Ectodermal cell (in vitro differentiated cells): ENCODE results near the gene ALMS1.
"Not testable (repeated sequence)": the region's sequence is repeated elsewhere in the genome, so short reads cannot be mapped to it uniquely, and the experiment has no call there.

Experiments
- H3K27ac ChIP-seq: 2 replicates; pipeline ENCODE4 v1.7.0; 2013; ENCODE audit warnings: mild to moderate bottlenecking, low read depth, low read length; ENCODE audit not compliant: insufficient read depth, poor library complexity, severe bottlenecking
- H3K27me3 ChIP-seq: 2 replicates; pipeline ENCODE4 v1.7.0; 2013; ENCODE audit warnings: mild to moderate bottlenecking, low read length; ENCODE audit not compliant: insufficient read depth, control insufficient read depth, poor library complexity, severe bottlenecking
- H3K36me3 ChIP-seq: one replicate; pipeline ENCODE4 v1.7.0; 2013; ENCODE audit warnings: low read length; ENCODE audit not compliant: control insufficient read depth, insufficient read depth
- H3K4me1 ChIP-seq: one replicate; pipeline ENCODE4 v1.7.0; 2013; ENCODE audit warnings: low read length; ENCODE audit not compliant: control insufficient read depth, insufficient read depth
- H3K4me3 ChIP-seq: 2 replicates; pipeline ENCODE4 v1.7.0; 2013; ENCODE audit warnings: low read depth, low read length, control low read depth; ENCODE audit not compliant: insufficient read depth
- H3K9me3 ChIP-seq: 2 replicates; pipeline ENCODE4 v1.7.0; 2013; ENCODE audit warnings: mild to moderate bottlenecking, low read length, moderate library complexity; ENCODE audit not compliant: control insufficient read depth
- WGBS, 2 experiments: methylation state at CpG; one replicate each; pipeline ENCODE4 v1.1.7; 2013; ENCODE audit warnings: missing lambda C conversion rate in 2 of 2; 5-methylcytosine and 5-hydroxymethylcytosine counted together

The ALMS1 gene

GRCh38 chr2:73426176-73426575 lies 40.5 kb downstream of the ALMS1 start:
- Histone ChIP-seq H3K4me3 (no peak overlapping the region), H3K36me3 (peaks cover 7% of the 10 kb centered on the region), H3K4me1 (no peaks in the 10 kb centered on the region), H3K9me3 (no peaks in the 10 kb centered on the region), H3K27me3 (no peaks in the 10 kb centered on the region), H3K27ac (no peak overlapping the region)
- 96% methylated on average over 3 of the region's 3 CpGs for WGBS, 2 experiments

- WGBS, 2 experiments = 83 to 100% methylated on average over 1 of the region's 1 CpG
- Histone ChIP-seq H3K4me1 (no peaks in the 10 kb centered on the region), H3K9me3 (no peaks in the 10 kb centered on the region), H3K4me3 (no peak overlapping the region), H3K27ac (no peak overlapping the region), H3K36me3 (peaks cover 24% of the 10 kb centered on the region), H3K27me3 (no peaks in the 10 kb centered on the region)
Observed at GRCh38 chr2:73436019-73436418, 50.4 kb downstream of the ALMS1 start.

- no peaks in the 10 kb centered on the region for H3K9me3 ChIP-seq
- no peak overlapping the region for H3K27ac ChIP-seq
- H3K36me3 ChIP-seq = peaks cover 2% of the 10 kb centered on the region
- H3K4me1 ChIP-seq = no peaks in the 10 kb centered on the region
- 100% methylated on average over 1 of the region's 3 CpGs for WGBS, 2 experiments
- no peak overlapping the region for H3K4me3 ChIP-seq
- no peaks in the 10 kb centered on the region for H3K27me3 ChIP-seq
Observed at GRCh38 chr2:73444202-73444601, 58.6 kb downstream of the ALMS1 start.

GRCh38 chr2:73448856-73449255 lies 63.2 kb downstream of the ALMS1 start:
- WGBS, 2 experiments = 93 to 97% methylated on average over 3 of the region's 3 CpGs
- no peaks in the 10 kb centered on the region for H3K27me3 ChIP-seq
- H3K4me3 ChIP-seq = no peak overlapping the region
- H3K36me3 ChIP-seq = peaks cover 25% of the 10 kb centered on the region
- H3K27ac ChIP-seq = no peak overlapping the region
- no peaks in the 10 kb centered on the region for H3K9me3 ChIP-seq
- no peaks in the 10 kb centered on the region for H3K4me1 ChIP-seq

GRCh38 chr2:73449404-73449803 lies 63.8 kb downstream of the ALMS1 start:
- Histone ChIP-seq H3K4me1 (no peaks in the 10 kb centered on the region), H3K36me3 (peaks cover 25% of the 10 kb centered on the region), H3K27me3 (no peaks in the 10 kb centered on the region), H3K4me3 (no peak overlapping the region), H3K27ac (no peak overlapping the region), H3K9me3 (no peaks in the 10 kb centered on the region)

- Histone ChIP-seq H3K4me3 (no peak overlapping the region), H3K4me1 (no peaks in the 10 kb centered on the region), H3K36me3 (peaks cover 25% of the 10 kb centered on the region), H3K9me3 (no peaks in the 10 kb centered on the region), H3K27ac (no peak overlapping the region), H3K27me3 (no peaks in the 10 kb centered on the region)
- WGBS, 2 experiments = 97 to 100% methylated on average over 1 of the region's 1 CpG
Observed at GRCh38 chr2:73451263-73451972, 65.8 kb downstream of the ALMS1 start.

GRCh38 chr2:73457982-73458381 lies 72.3 kb downstream of the ALMS1 start:
- peaks cover 5% of the 10 kb centered on the region for H3K9me3 ChIP-seq
- H3K4me3 ChIP-seq = no peak overlapping the region
- 100% methylated on average over 1 to 3 of the region's 3 CpGs for WGBS, 2 experiments
- peaks cover 30% of the 10 kb centered on the region for H3K36me3 ChIP-seq
- H3K4me1 ChIP-seq = no peaks in the 10 kb centered on the region
- H3K27ac ChIP-seq = no peak overlapping the region
- H3K27me3 ChIP-seq = no peaks in the 10 kb centered on the region

- H3K4me1 ChIP-seq, H3K27ac ChIP-seq, H3K4me3 ChIP-seq, H3K9me3 ChIP-seq, H3K27me3 ChIP-seq: not testable (repeated sequence)
- WGBS, 2 experiments = 86 to 91% methylated on average over 1 of the region's 1 CpG
- peaks cover 29% of the 10 kb centered on the region for H3K36me3 ChIP-seq
Observed at GRCh38 chr2:73462388-73462787, 76.8 kb downstream of the ALMS1 start.

GRCh38 chr2:73468376-73468775 lies 82.7 kb downstream of the ALMS1 start:
- 88 to 95% methylated on average over 1 of the region's 1 CpG for WGBS, 2 experiments
- H3K9me3 ChIP-seq = no peaks in the 10 kb centered on the region
- H3K27me3 ChIP-seq = no peaks in the 10 kb centered on the region

GRCh38 chr2:73483874-73484273 lies 98.2 kb downstream of the ALMS1 start:
- not testable (repeated sequence) for H3K4me1 ChIP-seq, H3K9me3 ChIP-seq, H3K27me3 ChIP-seq, H3K4me3 ChIP-seq, H3K27ac ChIP-seq
- WGBS, 2 experiments = no CpG with 5 or more reads among the region's 1 CpG
- H3K36me3 ChIP-seq = peaks cover 19% of the 10 kb centered on the region

More at GRCh38 chr2:73468376-73468775, 82.7 kb downstream of the ALMS1 start:
- Histone ChIP-seq H3K4me3 (no peak overlapping the region), H3K4me1 (no peaks in the 10 kb centered on the region), H3K27ac (no peak overlapping the region), H3K36me3 (no peaks in the 10 kb centered on the region)
